Measurements from ENCODE around the gene VSIR.
A peak's percentile ranks its signal among the peaks of the same experiment; 100 is the strongest.

VSIR gene

GRCh38 chr10:71746344-71747037, 26.8 kb downstream of the VSIR start:
- no peak for DNase-seq

- DNase-seq, result no peak
Observed at GRCh38 chr10:71745664-71746250, 27.6 kb downstream of the VSIR start.

- no peak for DNase-seq
Observed at GRCh38 chr10:71744897-71745663, 28.2 kb downstream of the VSIR start.

- DNase-seq, result no peak
Observed at GRCh38 chr10:71743866-71744265, 29.5 kb downstream of the VSIR start.

- DNase-seq, result no peak
Observed at GRCh38 chr10:71743089-71743838, 30.1 kb downstream of the VSIR start.

GRCh38 chr10:71742301-71743088, 30.8 kb downstream of the VSIR start:
- DNase-seq, result no peak

GRCh38 chr10:71741671-71742070, 31.6 kb downstream of the VSIR start:
- DNase-seq, result no peak

- DNase-seq, result no peak
Observed at GRCh38 chr10:71741029-71741428, 32.3 kb downstream of the VSIR start.

- DNase-seq, result no peak
Observed at GRCh38 chr10:71740069-71740653, 33.2 kb downstream of the VSIR start.

- DNase-seq, result no peak
Observed at GRCh38 chr10:71739358-71739900, 33.9 kb downstream of the VSIR start.

- DNase-seq, result no peak
Observed at GRCh38 chr10:71737834-71738197, 35.5 kb downstream of the VSIR start.

- no peak for DNase-seq
Observed at GRCh38 chr10:71737001-71737833, 36.1 kb downstream of the VSIR start.

GRCh38 chr10:71736570-71736952, 36.8 kb downstream of the VSIR start:
- no peak for DNase-seq

- peak; percentile 59 for DNase-seq
Observed at GRCh38 chr10:71735709-71736569, 37.4 kb downstream of the VSIR start.

- no peak for DNase-seq
Observed at GRCh38 chr10:71734797-71735196, 38.5 kb downstream of the VSIR start.

- no peak for DNase-seq
Observed at GRCh38 chr10:71731791-71732190, 41.5 kb downstream of the VSIR start.

- no peak for DNase-seq
Observed at GRCh38 chr10:71729161-71729636, 44.1 kb downstream of the VSIR start.

- DNase-seq, result no peak
Observed at GRCh38 chr10:71727738-71728737, 45.3 kb downstream of the VSIR start.

Data from stimulated activated CD4-positive, alpha-beta T cell treated with anti-CD3 and anti-CD28 coated beads, Interleukin-12 subunit alpha, Interleukin-12 subunit beta, amount 100 ng/mL, for 4 hours (primary cell).